Stimulated activated CD4-positive, alpha-beta T cell treated with anti-CD3 and anti-CD28 coated beads, TNF-alpha, amount 100 ng/mL, for 4 hours (primary cell): ENCODE results near the gene LCTL.
A peak's percentile ranks its signal among the peaks of the same experiment; 100 is the strongest.
"Not testable (repeated sequence)": the region's sequence is repeated elsewhere in the genome, so short reads cannot be mapped to it uniquely, and the experiment has no call there.

Experiments
- DNase-seq, 3 experiments: peaks; one replicate each; pipeline ENCODE4 v3.0.0-alpha.2; 2020; ENCODE audit warnings: low read depth in 3 of 3

Gene LCTL

DNA sequence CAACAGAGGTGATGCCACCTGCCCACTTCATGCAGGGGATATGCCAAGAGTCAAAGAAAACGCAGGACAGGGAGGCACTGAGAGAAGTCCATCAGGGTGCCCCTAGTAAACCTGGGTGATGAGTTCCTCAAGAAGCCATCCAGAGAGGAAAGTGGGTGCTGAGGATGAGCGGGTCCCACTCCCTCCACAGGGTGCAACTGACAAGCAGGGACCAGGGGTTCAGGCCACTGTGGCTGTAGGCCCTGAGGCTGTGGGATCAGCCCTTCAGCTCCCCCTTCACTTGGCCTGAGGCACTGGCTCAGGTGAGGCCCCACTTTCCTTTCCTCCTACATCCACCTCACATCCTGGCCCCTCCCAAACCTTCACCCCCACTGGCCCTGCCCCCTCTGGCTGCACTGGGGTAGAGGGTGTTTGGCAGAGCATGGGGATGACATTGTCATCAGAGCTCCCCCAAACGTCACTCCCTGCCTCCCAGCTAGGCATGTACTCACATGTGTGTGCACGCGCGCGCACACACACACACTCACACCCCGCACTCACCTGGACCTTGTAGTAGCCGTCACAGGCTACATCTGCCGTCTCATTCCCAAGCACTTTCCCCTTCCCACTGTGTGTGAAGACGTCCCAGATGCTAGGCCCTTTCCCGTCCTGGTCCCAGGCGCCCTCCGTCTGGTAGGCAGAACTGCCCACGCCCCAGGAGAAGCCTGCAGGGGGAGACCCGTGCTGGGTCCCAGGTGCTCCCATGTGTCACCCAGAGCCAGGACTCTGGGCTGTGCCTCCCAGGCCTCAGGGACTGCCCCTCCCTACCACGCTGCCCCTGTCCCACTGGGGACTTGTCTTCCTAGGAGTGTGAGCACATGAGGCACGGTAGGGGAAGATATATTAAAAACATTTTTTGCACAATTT, 1.4 kb downstream of the LCTL start:
- no peak for DNase-seq

DNA sequence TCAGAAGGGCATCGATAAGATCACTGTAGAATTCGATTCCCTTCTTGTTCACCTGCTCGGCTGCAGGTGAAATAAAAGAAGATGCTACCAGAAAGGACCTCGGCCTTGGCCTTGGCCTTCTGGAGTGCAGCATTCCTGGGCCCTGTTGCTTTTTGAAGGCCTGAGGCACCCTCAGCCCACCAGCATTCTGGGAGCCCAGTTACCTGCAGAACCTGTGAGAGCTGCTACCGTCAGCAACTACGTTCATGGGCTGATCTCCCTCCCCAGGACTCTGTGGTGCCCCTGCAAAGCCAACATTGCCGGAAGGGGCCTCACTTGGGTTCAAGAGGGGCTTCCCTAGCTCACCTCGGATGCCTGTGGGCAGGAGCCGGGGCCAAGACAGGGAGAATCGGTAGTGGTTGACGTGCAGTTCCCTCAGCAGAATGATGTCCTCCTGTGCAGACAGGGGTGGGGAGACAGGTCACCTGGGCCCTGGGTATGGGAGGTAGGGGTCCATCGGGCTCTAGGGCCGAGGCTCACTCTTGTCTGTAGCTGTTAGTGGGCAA, 2.2 kb downstream of the LCTL start:
- no peak for DNase-seq

DNA sequence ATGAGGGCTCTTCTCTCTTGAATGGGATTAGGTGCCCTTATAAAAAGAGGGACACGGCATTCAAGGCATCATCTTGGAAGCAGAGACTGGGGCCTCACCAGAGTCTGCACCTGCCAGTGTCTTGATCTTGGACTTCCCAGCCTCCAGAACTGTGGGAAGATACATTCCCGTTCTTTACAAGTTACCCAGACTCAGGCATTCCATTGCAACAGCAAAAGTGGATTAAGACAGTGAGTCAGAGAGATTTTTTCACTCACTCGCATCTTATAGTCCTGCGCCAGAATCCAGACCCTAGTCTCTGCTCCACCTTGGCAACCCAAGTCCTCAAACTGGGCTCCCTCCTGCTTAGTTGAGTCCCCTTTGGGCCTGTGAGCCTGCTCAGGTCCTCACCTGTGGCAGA, 2.7 kb downstream of the LCTL start:
- DNase-seq: no peak

DNA sequence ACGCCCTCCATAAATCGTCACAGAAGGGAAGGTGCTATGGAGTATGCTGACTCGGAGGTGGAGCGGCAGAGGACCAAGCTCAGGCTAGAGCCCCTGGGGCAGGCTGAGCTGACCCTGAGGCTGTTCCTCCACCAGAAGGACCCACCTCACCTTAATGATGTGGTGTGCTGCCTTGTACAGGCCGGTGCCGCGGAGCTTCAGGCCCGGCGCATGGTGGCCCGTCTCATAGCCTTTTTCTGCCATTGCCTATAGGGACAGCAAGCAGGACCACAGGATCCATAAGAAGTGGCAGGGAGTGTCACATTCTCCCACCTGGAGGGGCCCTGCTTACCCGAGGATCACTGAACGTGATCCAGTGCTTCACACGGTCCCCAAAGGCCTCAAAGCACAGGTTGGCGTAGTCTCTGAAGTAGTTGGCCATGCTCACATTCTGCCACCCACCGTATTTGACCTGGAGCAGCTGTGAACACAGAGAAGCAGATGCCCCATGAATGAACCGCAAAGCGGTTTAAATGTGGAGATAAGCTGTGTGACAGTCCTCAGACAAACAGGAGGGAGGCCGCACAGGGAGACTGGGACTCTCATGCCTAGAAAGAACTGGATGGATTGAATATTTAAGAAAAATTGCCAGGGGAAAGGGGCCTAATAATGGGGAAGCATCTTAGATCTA, 4.8 kb downstream of the LCTL start:
- DNase-seq: no peak

DNA sequence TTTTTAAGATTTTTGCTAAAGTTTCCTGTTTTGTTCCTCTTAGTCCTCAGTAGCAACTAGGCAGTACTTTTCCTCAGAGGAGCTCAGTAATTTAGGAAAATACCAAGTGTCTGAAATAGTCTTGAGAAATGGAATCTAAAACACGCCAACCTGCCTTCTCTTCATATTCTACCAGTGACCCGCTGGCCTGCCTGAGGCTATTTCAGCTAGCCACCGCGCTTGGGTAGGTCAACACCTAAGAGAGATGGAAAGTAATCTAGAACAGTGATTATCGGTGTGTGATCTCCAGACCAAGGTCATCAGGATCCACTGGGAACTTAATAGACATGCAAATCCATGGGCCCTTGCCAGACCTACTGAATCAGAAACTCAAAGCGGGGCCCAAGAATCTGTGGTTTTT, 7.5 kb downstream of the LCTL start:
- DNase-seq: no peak

DNA sequence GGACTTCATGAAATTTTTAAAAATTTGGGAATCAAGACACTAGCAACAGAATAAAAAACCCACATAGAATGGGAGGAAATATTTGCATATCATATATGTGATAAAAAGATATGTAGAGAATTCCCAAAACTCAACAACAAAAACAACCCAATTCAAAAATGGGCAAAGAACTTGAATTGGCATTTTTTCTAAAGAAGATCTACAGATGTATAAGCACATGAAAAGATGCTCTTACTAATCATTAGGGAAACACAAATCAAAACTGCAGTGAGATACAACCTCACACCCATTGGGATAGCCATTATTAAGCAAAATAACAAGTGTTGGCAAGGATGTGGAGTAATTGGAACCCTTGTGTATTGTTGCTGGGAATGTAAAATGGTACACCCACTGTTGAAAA, 10.1 kb downstream of the LCTL start:
- DNase-seq: no peak

DNA sequence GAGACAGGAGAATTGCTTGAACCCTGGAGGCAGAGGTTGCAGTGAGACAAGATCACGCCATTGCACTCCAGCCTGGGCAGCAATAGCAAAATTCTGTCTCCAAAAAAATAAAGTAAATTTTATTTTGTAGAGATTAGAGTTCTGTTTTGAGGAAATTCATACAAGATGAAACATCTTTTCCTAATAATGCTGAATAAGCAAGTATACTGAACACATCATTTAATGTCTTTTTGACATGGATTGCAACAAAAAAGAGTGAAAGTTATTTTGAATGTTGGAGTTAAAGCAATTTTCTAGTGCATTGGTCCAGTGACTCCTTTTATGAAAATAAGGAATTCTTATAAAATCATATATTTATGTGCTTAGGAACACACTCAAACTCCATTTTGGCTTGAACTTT, 20.5 kb downstream of the LCTL start:
- no peak for DNase-seq

DNA sequence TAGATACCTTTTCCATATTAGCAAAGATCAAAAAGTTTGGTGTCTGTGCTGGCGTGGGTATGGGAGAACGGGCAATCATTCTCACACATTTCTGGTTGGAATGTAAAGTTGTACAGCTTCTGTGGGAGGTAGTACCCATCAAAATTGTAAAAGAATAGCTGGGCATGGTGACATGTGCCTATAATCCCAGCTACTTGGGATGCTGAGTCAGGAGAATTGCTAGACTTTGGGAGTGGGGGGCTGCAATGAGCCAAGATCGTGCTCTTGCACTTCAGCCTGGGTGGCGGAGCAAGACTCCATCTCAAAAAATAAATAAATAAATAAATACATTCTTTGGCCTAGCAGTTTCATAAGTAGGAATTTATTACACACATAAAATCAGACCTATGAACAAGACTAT, 22.9 kb downstream of the LCTL start:
- no peak for DNase-seq

DNA sequence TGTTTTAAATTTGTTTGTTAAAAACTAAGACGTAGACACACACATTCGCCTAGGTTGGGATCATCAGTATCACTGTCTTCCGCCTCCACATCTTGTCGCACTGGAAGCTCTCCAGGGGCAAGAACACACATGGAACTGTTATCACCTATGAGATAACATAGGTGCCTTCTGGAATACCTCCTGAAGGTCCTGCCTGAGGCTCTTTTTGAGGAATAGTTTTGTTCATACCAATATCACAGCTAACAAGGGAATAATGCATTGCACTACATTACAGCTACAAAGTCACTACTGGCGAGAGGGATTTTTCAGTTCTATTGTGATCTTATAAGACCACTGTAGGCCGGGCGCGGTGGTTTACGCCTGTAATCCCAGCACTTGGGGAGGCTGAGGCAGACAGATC, 30.7 kb downstream of the LCTL start:
- no peak for DNase-seq

DNA sequence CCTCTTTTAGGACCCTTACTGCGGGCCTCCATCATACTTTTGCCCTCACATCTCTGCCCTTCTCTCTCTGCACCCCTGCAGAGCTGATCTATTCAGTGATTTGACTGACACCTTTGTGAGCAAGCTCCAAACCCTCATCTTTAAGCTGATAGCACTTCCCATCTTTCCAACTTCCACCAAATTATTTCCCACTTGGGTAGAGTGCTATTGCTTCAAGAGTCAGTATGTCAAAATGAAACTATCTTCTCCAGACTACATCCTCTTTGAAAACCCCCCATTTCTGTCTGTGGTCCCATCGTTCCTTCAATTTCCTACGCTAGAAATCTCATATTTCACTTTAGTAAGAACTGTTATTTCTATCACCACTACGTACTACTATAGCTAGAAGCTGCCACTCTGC, 41.0 kb downstream of the LCTL start:
- DNase-seq: no peak

DNA sequence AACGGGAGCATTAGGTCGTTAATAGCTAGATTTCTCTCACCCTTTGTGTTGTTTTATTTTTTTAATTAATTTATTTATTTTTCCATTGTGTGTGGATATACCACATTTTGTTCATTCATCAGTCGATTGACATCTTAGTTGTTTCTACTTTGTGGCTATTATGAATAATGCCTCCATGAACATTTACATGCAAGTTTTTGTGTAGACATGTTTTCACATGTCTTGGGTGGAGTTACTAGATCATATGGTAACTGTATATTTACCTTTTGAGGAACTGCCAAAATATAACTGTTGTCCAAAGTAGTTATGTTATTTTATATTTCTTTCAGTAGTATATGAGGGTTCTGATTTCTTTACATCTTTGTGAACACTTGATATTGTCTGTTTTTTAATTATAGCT, 41.9 kb downstream of the LCTL start:
- DNase-seq: no peak

DNA sequence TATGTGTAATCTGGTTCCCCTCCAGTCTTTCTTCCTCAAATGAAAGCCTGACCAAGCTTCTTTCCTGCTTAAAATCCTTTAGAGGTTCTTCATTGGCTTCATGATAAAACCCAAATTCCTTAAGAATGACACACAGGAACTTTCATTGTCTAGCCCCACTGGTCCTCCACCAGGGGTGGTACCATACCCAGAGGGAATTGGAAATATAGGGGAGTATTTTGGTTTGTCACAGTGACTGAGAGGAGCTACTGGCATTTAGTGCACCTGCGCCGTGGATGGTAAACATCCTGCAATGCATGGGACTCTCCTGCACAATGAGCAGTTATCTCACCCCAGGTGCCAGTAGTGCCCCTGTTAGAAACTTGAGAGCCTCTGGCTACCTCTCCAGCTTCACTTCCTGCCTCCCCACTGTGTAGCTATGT, 49.9 kb downstream of the LCTL start:
- no peak for DNase-seq

DNA sequence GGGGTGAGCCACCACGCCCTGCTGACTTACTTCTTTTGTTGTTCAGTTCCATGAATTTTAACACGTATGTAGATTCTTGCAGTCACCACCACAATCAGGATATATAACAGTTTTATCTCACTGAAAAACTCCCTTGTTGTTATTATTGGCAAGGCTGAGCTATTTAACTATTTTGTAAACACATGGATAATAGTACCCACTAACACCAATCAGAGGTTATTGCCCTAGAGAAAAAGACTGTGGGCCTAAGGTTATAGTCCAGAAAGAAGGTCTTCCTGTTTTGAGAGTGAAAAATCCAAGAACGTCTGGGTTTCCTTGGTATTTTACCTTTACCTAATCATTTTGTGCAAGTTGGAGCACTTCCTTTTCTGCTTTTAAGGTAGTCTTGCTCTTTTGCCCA, 51.2 kb downstream of the LCTL start:
- DNase-seq: no peak

DNA sequence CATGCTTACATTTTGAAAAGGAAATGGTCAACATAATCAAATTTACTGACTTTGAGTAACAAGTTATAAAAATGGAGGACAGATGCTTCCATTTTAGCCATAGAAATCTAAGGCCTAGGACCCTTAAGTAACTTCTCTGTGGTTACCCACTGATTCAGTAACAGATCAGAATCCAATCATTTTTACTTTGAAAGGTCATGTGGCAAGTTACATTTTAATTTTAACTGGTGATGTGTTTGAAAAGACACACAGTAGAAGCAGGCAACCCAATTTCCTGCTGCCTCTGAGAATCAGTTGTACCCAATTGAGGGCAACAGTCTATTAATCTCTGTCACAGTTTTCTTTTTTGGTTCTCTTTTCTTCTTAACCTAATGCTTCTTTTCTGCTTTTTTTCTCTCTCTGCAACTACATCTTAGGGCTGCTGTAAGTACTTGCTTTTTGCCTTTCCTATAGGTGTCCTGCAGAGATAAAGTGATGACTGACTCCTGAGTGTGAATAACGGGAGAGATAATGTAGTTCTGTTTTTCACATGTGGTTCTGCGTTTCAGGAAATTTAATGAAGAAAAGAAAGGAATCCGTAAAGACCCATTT, 57.4 kb downstream of the LCTL start:
- no peak for DNase-seq

DNA sequence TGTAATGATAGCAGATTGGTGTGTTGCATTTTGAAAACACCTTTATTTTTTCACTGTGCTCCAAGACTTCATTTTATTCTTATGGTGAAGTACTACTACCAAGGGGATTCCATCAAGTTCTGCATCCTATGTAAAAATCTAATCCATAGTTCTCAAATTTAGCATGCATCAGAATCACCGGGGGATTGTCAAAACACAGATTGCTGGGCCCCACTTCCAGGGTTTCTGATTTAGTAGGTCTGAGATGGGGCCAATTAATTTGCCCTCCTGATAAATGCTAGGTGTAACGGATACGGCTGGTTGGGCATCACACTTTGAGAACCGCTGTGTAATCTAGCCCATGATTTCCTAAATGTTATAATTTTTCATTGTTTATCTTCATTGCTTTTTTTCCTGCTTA, 60.0 kb downstream of the LCTL start:
- no peak for DNase-seq

DNA sequence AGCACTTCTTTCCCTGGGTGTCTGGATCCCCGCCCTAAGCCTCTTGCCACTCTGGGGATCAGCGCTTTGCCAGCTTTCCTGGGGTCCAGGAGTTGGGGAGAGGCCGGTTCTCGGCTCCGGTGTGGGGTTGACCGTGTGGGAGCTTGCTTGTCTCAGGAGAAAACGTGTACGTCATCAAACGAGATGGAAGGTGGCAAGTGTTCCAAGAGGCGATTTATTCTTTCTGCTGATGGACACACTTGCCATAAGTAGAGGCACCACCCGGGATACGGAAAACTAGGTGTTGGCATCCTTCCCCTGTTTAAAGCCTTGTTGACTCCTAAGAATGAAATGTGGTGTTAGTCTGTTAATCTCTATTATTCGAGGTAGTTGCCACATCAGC, 60.4 kb downstream of the LCTL start:
- DNase-seq: no peak

DNA sequence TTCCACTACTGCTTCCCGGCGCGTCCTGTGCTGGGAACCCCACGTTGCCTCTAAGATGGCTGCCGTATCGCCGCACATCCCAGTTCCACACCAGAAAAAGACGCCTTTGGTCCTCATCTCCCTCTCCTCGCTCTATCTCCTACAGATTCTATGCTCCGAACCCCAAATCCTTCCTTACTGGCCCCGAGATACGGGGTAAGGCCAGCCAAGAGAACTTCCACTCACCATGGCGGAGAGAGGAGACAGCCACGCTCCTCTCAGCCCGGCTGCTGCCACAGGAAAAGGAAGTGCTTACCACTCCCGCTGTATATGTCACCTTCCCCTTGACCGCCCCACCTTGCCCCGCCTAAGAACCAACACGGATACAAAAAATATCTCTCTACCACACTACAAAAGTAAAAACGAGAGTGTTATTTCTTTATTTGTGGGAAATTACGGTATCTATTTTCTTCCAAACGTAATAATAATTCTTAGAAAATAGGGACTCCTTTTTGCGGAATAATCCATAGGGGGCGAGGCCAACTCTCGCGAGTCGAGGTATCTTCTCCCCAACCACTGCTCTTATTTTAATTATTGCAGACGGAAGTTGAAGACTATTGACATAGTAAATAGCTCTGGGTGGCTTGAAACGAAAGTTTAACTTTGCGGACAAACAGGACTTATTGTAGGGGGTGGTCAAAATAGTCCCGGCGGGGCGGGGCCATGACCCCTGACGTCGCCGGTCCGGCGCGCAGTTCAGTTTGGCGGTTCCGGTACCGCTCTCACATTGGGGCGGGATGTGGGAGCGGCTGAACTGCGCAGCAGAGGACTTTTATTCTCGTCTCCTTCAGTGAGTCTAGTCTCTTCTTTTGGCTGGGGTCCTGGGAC, 61.0 kb downstream of the LCTL start, which contains the start of the genes RPL4 and ZWILCH:
Gene RPL4, minus strand, starts transcription at position 293 of the 867 bp plus-strand sequence. Its CDS starts 65 bp downstream, at position 228.
Gene ZWILCH, plus strand, starts transcription at position 764 of the 867 bp plus-strand sequence. Its CDS starts 13 bp downstream, at position 777.
- peak; percentile 63 to 67 (median 65) for DNase-seq

DNA sequence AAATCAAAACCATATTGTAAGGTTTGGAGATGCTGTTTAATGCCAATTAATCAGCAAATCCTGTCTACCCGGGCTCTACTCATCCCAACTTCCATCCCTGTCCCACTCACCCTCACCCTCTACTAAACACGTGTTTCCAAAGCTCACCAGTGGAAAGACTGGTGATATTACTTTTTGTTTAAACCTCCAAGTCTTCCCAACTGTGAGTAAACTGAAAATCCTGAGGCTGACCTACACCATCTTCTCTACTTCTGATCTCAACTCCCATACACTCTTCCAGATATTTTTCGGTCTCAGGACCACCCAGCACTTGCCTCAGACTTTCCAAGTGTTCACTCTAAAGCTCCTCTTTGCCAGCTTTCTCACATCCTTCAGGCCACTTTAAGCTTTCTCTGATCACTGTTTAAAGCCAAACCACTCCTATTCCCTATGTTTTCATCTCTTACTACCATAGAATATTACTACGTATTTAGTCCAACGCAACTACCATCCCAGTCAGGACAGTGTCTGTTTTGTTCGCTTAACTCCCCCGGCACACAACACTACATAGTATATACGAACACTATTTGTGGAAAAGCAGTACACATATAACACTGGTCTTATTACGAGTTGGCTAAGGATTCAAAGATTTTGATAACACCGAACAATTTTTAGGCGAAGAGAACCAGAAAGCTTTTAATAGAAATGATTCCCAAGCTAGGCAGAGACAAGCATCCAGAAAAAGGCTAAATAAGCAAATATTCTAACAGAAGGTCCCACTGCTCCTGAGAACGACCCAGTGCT, 61.8 kb downstream of the LCTL start:
- DNase-seq: no peak

DNA sequence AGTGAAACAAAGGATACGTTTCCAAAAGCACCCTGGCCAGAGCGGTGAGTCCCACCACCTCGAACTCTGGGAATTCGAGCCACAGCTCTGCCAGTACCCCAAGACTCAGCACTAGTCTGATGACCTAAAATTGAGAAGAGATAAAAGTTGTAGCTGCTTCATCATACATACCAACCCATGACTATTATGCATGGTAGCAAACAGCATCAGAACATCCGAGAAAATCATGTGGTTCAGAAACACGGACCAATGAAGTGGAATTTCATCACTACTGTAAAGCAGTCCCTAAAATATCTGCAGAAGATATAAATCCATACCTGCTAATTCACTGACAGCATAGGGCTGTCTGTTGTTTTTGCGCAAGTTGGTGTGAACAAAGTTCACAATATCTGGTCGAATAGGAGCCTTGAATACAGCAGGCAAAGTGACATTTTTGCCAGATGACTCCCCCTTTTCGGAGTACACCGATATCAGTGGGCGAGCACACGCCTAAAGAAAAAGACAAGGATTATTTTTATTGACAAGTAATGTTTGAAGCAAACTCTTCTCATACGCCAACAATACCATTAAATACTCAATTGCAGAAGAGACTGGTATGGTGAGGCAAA, 62.7 kb downstream of the LCTL start:
- not testable (repeated sequence) for DNase-seq

DNA sequence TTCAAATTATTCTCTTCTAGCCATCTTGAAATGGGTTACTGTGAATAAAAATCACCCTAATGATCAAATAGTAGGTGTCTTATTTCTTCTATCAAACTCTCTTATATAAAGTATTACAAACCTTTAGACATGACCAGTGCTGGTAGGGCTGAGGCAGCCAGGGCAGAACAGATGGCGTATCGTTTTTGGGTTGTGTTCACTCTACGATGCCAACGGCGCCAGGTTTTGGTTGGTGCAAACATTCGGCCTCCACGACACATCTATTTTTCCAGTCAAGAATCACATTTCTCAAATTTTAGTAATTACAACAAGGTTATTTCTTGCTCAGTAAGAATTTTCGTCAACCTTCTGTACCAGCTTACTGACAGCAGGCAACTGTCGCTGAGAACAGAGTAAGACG, 63.3 kb downstream of the LCTL start:
- no peak for DNase-seq
